ENCODE results near the gene GPBAR1.

GPBAR1 gene, protein sequence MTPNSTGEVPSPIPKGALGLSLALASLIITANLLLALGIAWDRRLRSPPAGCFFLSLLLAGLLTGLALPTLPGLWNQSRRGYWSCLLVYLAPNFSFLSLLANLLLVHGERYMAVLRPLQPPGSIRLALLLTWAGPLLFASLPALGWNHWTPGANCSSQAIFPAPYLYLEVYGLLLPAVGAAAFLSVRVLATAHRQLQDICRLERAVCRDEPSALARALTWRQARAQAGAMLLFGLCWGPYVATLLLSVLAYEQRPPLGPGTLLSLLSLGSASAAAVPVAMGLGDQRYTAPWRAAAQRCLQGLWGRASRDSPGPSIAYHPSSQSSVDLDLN

DNA sequence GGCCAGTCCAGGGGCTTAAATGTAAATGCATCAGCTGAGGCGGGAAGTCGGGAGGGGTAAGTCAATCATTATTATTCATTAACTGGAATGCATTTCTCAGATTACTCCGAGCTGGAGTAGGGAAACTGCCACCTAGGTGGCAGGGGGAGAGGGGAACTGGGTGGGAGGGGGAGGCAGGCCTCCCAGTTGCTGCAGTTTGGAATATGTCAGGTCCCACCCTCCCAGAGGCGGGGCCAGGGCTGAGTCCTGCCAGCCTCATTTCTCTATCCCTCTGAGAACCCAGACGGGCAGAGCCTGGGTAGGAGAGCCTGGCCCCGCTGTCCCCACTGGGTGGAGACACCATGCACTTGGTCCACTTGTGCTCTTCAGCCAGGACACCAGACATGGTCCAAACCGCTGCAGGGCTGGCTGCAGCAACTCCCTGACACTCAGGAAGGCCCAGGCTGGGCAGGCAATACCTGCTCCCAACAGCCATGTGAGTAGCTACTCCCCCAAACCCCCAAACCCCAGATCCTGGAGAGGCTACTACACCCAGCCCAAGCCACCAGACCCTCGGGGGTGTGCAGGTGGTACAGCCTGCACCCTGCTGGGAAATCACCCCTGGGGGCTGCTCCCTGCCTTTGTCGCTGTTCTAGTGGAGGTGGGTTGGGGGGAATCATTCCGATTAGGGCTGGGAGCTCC is at the start of gene GPBAR1:
TSS of gene GPBAR1 (plus strand) at position 274 of the 681 bp plus-strand sequence. CDS start 1,710 bp downstream, outside the sequence.
- TF ChIP-seq, protein P1, sequence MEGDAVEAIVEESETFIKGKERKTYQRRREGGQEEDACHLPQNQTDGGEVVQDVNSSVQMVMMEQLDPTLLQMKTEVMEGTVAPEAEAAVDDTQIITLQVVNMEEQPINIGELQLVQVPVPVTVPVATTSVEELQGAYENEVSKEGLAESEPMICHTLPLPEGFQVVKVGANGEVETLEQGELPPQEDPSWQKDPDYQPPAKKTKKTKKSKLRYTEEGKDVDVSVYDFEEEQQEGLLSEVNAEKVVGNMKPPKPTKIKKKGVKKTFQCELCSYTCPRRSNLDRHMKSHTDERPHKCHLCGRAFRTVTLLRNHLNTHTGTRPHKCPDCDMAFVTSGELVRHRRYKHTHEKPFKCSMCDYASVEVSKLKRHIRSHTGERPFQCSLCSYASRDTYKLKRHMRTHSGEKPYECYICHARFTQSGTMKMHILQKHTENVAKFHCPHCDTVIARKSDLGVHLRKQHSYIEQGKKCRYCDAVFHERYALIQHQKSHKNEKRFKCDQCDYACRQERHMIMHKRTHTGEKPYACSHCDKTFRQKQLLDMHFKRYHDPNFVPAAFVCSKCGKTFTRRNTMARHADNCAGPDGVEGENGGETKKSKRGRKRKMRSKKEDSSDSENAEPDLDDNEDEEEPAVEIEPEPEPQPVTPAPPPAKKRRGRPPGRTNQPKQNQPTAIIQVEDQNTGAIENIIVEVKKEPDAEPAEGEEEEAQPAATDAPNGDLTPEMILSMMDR (IDR thresholded peaks at IDR 0.05; ENCODE audit: insufficient read depth, missing control alignments): no peak
- DNase-seq (ENCODE audit: insufficient read length, low spot score) (no peak), FAIRE-seq (no peak)

DNA sequence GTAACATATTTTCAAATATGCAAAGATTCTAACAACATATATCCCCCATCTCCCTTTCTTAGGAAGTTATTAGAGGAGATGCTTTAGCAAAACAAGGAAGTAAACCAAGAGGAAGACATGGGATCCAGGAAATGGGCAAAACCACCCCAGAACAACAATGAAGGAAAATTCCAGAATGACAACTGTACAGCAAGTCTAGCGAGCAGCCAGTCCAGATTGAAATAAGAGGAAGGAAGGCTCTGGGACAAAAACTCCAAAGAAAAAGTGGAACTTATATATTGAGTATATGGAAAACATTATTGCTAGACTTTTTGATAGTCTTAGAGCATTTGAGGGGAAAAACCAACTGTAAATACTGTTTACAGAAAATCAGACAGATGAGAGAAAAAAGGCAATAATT is 46.7 kb upstream of the GPBAR1 start:
- FAIRE-seq: no peak
- no peak for DNase-seq (ENCODE audit: insufficient read length, low spot score)
- TF ChIP-seq, protein P1 (IDR thresholded peaks at IDR 0.05; ENCODE audit: insufficient read depth, missing control alignments): no peak

DNA sequence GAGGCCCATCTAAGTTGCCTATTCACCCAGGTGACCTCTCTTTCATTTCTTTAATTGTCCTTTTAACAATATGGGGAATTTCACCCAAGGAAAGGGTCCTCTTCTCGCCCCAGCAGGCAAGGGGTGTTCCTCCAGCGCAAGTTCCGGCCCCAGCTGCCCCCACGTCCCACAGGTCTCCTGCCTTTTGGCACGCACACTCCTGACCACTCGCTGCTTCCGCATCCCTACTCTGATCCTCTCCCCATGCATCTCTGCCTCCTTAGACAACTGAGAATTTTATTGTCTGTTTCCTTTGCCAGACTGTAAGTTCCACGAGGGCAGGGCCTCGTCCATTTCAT is 44.5 kb upstream of the GPBAR1 start:
- no peak for DNase-seq (ENCODE audit: insufficient read length, low spot score)
- TF ChIP-seq, protein P1 (IDR thresholded peaks at IDR 0.05; ENCODE audit: insufficient read depth, missing control alignments): no peak
- no peak for FAIRE-seq

DNA sequence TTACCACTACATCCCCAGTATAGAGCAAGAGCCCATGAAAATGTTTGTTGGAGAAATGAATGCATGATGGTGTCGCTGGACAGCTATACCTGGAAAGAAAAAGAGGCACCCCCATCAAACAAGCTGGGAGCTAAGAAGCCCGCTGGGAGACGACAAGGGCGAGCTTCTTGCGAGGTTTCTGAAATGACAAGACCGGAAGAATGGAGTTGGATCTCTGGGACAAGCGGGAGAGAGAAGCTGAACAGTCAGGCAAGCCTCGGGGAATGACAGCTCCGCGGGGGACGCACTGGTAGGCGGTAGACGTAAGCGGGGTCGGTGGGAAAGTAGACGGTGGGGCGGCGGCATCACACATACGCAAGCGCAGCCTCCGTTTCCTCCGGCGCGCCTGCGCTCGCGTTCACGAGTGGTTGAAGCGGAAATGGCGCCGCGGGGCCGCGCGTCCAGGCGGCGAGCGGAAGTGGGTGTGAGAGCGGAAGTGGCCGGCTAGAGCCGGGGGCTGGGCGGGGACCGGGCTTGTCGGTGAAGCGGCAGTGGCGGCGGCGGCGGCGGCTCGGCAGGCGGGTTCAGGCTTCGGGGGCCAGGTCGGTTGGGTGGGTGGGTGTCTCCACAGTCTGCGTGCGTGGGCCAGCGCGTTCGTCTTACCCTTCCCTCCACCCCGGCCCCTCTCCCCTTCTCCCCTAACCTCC is 44.0 kb upstream of the GPBAR1 start, which contains the start of gene ARPC2:
TSS of gene ARPC2 (plus strand) at position 516 of the 686 bp plus-strand sequence. CDS start 282 bp downstream, outside the sequence.
- peak; percentile 80 for DNase-seq (ENCODE audit: insufficient read length, low spot score)
- TF ChIP-seq, protein P1 (IDR thresholded peaks at IDR 0.05; ENCODE audit: insufficient read depth, missing control alignments): no peak
- FAIRE-seq: no peak

DNA sequence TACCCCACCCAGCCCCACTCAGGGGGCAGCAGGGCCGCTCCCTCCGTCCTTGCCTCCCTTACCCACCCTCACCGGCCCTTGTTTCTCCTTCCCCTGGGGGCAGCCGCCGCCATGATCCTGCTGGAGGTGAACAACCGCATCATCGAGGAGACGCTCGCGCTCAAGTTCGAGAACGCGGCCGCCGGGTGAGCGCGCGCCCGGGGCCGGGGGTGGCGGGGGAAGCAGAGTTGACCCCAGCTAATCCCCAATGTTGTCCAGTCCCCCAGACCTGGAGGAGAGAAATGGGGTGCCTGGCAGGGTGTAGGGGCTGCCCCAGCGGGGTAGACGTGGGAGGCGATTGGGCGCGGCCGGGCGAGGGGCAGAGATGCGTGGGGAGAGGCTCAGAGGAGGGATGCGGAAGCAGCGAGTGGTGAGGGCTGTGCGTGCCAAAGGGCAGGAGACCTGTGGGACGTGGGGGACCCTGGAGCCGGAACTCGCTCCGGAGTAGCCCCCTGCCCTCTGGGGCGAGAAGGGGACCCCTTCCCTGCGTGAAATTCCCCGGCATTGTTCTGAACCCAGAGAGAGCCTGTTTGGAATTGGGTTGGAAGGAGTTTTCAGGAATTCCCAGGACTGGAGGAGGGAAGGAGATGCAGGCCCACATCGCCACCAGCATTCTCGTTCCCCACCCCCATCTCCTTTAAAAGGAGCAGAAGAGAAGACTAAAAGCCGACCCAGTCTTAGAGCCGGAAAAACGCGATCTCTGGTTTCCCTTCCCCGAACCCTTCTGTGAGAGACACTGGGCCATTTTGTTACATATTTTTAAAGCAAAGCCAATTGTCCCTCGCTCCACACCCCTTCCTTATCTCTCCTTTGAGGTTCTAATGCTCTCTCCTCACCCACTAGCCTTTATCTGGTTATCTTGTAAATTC is 43.2 kb upstream of the GPBAR1 start:
- no peak for FAIRE-seq
- TF ChIP-seq, protein P1 (IDR thresholded peaks at IDR 0.05; ENCODE audit: insufficient read depth, missing control alignments): no peak
- no peak for DNase-seq (ENCODE audit: insufficient read length, low spot score)

DNA sequence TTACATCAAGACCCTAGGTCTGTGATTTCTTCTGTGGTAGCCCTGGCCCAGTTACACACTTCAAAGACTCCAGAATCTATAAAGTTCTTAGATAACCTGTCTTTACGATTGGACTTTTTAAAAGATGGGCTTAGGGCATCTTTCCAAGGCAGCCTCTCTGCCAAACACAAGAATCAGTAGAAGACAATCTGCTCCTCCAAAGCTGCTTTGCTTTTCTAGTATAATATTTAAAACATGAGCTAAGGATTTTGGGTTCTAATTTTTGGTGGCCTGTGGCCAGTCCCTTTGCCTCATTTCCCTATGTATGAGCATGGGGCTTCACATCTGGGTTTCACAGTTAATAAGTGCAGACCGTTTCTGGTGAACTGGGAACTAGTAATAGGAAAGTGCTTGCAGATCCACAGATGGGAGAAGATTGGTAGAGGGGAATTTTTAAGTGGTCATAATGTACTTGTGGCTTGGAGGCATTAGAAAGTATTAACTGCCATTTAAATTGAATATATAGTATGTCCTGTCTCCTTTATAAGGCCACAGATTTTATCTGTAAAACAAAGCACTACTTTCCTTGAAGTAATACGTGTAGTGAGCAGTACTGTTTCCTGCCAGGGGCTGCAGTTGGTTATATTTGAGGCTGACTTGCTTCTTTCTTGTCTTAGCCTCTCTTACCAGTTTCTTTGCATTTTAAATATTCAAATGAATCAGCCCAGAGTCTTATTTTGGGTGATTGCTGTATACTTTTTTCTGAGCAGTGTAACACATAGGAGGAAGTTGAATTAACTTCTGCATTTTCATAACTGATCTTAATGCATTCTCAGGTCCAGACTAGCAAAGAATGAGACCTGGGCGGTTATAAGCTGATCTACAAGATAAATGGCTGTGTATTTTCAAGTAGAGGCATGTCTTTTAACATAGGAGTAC is 42.3 kb upstream of the GPBAR1 start:
- DNase-seq (ENCODE audit: insufficient read length, low spot score): no peak
- FAIRE-seq: no peak
- TF ChIP-seq, protein P1 (IDR thresholded peaks at IDR 0.05; ENCODE audit: insufficient read depth, missing control alignments): no peak
